ENCODE results near the gene GBA3.

- TF ChIP-seq, protein P1, sequence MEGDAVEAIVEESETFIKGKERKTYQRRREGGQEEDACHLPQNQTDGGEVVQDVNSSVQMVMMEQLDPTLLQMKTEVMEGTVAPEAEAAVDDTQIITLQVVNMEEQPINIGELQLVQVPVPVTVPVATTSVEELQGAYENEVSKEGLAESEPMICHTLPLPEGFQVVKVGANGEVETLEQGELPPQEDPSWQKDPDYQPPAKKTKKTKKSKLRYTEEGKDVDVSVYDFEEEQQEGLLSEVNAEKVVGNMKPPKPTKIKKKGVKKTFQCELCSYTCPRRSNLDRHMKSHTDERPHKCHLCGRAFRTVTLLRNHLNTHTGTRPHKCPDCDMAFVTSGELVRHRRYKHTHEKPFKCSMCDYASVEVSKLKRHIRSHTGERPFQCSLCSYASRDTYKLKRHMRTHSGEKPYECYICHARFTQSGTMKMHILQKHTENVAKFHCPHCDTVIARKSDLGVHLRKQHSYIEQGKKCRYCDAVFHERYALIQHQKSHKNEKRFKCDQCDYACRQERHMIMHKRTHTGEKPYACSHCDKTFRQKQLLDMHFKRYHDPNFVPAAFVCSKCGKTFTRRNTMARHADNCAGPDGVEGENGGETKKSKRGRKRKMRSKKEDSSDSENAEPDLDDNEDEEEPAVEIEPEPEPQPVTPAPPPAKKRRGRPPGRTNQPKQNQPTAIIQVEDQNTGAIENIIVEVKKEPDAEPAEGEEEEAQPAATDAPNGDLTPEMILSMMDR (IDR thresholded peaks at IDR 0.05): no peak
- no peak for TF ChIP-seq POLR2A (IDR thresholded peaks at IDR 0.05)
These were observed 31.3 kb upstream of the GBA3 start for GRCh38 chr4:22661443-22661842.

Measured in esophagus squamous epithelium (tissue), 4 donors.